DOHH2 (cell line): ENCODE data around the gene PIK3CB.
"Not testable (repeated sequence)": the region's sequence is repeated elsewhere in the genome, so short reads cannot be mapped to it uniquely, and the experiment has no call there.

Experiments used
- H3F3A ChIP-seq: fragments of 200-600 bp; sonication (generic), shearing (Covaris generic); 2 replicates; pipeline ENCODE4 v1.6.0; 2016; ENCODE audit warnings: antibody characterized with exemption, mild to moderate bottlenecking; ENCODE audit not compliant: control insufficient read depth, insufficient read depth
- H3K27ac ChIP-seq: fragments of 200-600 bp; sonication (generic); 2 replicates; pipeline ENCODE4 v1.5.1; 2014; ENCODE audit warnings: low read depth, mild to moderate bottlenecking, low read length, moderate library complexity
- H3K27me3 ChIP-seq: fragments of 200-600 bp; sonication (generic); 2 replicates; pipeline ENCODE4 v1.6.1; 2014; ENCODE audit warnings: mild to moderate bottlenecking, low read length, mixed read lengths; ENCODE audit not compliant: control insufficient read depth
- H3K36me3 ChIP-seq: fragments of 200-600 bp; sonication (generic); 2 replicates; pipeline ENCODE4 v1.6.1; 2014; ENCODE audit warnings: mild to moderate bottlenecking, low read length, moderate library complexity, mixed read lengths; ENCODE audit not compliant: control insufficient read depth
- H3K4me1 ChIP-seq: fragments of 200-600 bp; sonication (generic); 2 replicates; pipeline ENCODE4 v1.6.1; 2014; ENCODE audit warnings: mild to moderate bottlenecking, low read length, mixed read lengths; ENCODE audit not compliant: control insufficient read depth
- H3K4me2 ChIP-seq: fragments of 200-600 bp; sonication (generic); 2 replicates; pipeline ENCODE4 v1.6.0; 2014; ENCODE audit warnings: mild to moderate bottlenecking, low read length, moderate library complexity
- H3K4me3 ChIP-seq: fragments of 200-600 bp; sonication (generic); 2 replicates; pipeline ENCODE4 v1.5.1; 2014; ENCODE audit warnings: mild to moderate bottlenecking, low read length, mixed read lengths
- H3K79me2 ChIP-seq: fragments of 200-600 bp; sonication (generic); 2 replicates; pipeline ENCODE4 v1.6.1; 2014; ENCODE audit warnings: mild to moderate bottlenecking, low read length, mixed read lengths; ENCODE audit not compliant: control insufficient read depth
- H3K9me2 ChIP-seq: fragments of 200-600 bp; sonication (generic); replicated peaks from 2 replicates; pipeline ENCODE4 v1.6.1; 2014; ENCODE audit warnings: mild to moderate bottlenecking, low read length, mixed read lengths; ENCODE audit not compliant: control insufficient read depth
- H3K9me3 ChIP-seq: fragments of 200-600 bp; sonication (generic); 2 replicates; pipeline ENCODE4 v1.6.1; 2014; ENCODE audit warnings: antibody characterized with exemption, low read length, mixed read lengths; ENCODE audit not compliant: control insufficient read depth, insufficient read depth
- H4K20me1 ChIP-seq: fragments of 200-600 bp; sonication (generic); 2 replicates; pipeline ENCODE4 v1.6.0; 2014; ENCODE audit warnings: low read depth, mild to moderate bottlenecking, antibody characterized with exemption, low read length, moderate library complexity; ENCODE audit not compliant: control insufficient read depth, insufficient read depth
- EZH2phosphoT487 ChIP-seq: fragments of 200-600 bp; sonication (generic); IDR thresholded peaks from 2 replicates; pipeline ENCODE4 v1.6.1; 2017; ENCODE audit warnings: borderline replicate concordance, mild to moderate bottlenecking, antibody characterized with exemption, low read length, moderate library complexity, mixed read lengths
- TF ChIP-seq, protein P1 (sequence below): fragments of 200-600 bp; sonication (generic); IDR thresholded peaks from one replicate; pipeline ENCODE4 v1.5.1; 2014; ENCODE audit warnings: antibody characterized with exemption, mild to moderate bottlenecking, low read depth, low read length; ENCODE audit not compliant: poor library complexity, severe bottlenecking

Gene PIK3CB

DNA sequence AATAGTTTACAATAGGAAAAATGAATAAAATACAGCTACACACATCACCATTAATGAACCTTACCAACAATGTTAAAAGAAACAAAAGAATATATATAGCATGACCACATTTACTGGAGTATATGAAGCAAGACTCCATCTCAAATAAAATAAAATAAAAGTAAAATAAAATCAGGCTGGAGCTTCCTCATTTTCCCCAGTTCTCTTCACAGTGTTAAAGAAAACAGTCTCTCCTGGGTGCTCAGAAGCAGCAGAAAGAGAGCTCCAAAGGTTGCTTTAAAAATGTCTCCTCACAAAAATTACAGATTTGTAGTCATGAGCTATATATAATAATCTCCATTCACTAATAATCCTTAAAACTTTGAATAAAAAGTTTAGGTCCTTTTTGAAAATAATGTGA, 48.8 kb downstream of the PIK3CB start:
- H3F3A ChIP-seq, result no peaks in the 10 kb centered on the region
- no peaks in the 10 kb centered on the region for H3K9me3 ChIP-seq
- no peaks in the 10 kb centered on the region for H3K4me1 ChIP-seq
- H3K79me2 ChIP-seq, result peaks cover 3% of the 10 kb centered on the region; the same call in 1 of the 2 replicates
- TF ChIP-seq EZH2phosphoT487, result no peak
- H4K20me1 ChIP-seq, result no peaks in the 10 kb centered on the region
- H3K4me3 ChIP-seq, result no peak overlapping the region
- H3K9me2 ChIP-seq, result no peaks in the 10 kb centered on the region
- H3K27me3 ChIP-seq, result no peaks in the 10 kb centered on the region
- H3K27ac ChIP-seq, result no peak overlapping the region
- H3K36me3 ChIP-seq, result no peaks in the 10 kb centered on the region
- no peak overlapping the region for H3K4me2 ChIP-seq

DNA sequence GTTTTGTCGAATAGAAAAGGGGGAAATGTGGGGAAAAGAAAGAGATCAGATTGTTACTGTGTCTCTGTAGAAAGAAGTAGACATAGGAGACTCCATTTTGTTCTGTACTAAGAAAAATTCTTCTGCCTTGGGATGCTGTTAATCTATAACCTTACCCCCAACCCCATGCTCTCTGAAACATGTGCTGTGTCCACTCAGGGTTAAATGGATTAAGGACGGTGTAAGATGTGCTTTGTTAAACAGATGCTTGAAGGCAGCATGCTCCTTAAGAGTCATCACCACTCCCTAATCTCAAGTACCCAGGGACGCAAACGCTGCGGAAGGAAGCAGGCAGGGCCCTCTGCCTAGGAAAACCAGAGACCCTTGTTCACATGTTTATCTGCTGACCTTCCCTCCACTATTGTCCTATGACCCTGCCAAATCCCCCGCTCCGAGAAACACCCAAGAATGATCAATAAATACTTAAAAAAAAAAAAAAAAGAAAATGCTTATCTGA, 49.3 kb downstream of the PIK3CB start:
- not testable (repeated sequence) for H3K27ac ChIP-seq, H3K4me1 ChIP-seq, H3K36me3 ChIP-seq, H3K79me2 ChIP-seq, H3F3A ChIP-seq, H3K4me3 ChIP-seq, H3K9me3 ChIP-seq, H3K4me2 ChIP-seq, H3K9me2 ChIP-seq, H3K27me3 ChIP-seq, H4K20me1 ChIP-seq

DNA sequence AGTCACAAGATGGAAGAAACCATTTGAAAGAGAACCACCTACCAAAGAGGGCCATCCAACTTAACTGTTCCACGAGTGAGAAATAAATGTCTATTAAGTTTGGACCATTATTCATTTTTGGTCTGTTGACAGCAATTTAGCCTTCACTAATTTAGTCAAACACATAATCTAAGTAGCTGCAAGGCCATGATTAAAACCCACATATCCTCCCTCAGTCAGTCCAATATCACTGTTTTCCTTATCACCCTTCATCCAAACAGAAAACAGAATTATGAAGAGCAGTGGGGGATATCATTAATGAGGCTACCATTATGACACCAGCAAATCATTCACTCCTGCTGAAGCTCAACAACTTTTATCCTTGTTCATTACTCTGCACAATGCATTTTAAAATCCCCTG, 52.0 kb downstream of the PIK3CB start:
- no peaks in the 10 kb centered on the region for H3K9me2 ChIP-seq
- H3K27me3 ChIP-seq, result no peaks in the 10 kb centered on the region
- no peaks in the 10 kb centered on the region for H3F3A ChIP-seq
- H3K4me2 ChIP-seq, result no peak overlapping the region
- no peak for TF ChIP-seq EZH2phosphoT487
- TF ChIP-seq, protein P1, sequence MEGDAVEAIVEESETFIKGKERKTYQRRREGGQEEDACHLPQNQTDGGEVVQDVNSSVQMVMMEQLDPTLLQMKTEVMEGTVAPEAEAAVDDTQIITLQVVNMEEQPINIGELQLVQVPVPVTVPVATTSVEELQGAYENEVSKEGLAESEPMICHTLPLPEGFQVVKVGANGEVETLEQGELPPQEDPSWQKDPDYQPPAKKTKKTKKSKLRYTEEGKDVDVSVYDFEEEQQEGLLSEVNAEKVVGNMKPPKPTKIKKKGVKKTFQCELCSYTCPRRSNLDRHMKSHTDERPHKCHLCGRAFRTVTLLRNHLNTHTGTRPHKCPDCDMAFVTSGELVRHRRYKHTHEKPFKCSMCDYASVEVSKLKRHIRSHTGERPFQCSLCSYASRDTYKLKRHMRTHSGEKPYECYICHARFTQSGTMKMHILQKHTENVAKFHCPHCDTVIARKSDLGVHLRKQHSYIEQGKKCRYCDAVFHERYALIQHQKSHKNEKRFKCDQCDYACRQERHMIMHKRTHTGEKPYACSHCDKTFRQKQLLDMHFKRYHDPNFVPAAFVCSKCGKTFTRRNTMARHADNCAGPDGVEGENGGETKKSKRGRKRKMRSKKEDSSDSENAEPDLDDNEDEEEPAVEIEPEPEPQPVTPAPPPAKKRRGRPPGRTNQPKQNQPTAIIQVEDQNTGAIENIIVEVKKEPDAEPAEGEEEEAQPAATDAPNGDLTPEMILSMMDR, result no peak
- H4K20me1 ChIP-seq, result no peaks in the 10 kb centered on the region
- no peaks in the 10 kb centered on the region for H3K36me3 ChIP-seq
- H3K4me3 ChIP-seq, result no peak overlapping the region
- H3K79me2 ChIP-seq, result peaks cover 9% of the 10 kb centered on the region
- no peaks in the 10 kb centered on the region for H3K4me1 ChIP-seq
- no peak overlapping the region for H3K27ac ChIP-seq
- H3K9me3 ChIP-seq, result no peaks in the 10 kb centered on the region

DNA sequence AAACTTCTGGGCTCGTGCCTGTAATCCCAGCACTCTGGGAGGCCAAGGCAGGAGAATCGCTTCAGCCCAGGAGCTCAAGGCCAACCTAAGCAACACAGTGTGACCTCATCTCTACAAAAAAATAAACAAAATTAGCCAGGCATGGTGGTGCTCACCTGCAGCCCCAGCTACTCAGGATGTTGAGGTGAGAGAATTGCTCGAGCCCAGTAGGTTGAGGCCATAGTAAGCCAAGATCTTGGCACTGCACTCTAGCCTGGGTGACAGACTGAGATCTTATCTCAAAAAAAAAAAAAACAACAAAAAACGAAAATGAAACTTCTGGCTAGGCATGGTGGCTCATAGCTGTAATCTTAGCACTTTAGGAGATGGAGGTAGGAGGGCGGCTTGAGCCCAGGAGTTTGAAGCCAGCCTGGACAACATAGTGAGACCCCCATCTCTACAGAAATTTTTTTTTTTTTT, 53.7 kb downstream of the PIK3CB start:
- Histone ChIP-seq H3K4me3 (no peak overlapping the region), H3K27me3 (no peaks in the 10 kb centered on the region), H4K20me1 (no peaks in the 10 kb centered on the region), H3K27ac (no peak overlapping the region), H3K79me2 (peaks cover 14% of the 10 kb centered on the region), H3K4me2 (no peak overlapping the region), H3K36me3 (no peaks in the 10 kb centered on the region), H3K9me3 (no peaks in the 10 kb centered on the region), H3F3A (no peaks in the 10 kb centered on the region), H3K9me2 (no peaks in the 10 kb centered on the region), H3K4me1 (no peaks in the 10 kb centered on the region)
- no peak for TF ChIP-seq EZH2phosphoT487
- TF ChIP-seq, protein P1, result no peak
